K562 (cell line): ENCODE measurements around the gene LTN1. TPM values are rescaled to one million over a fixed set of nuclear protein-coding genes. Genes with fewer than 3 reads are reported as not detected.
A peak's percentile ranks its signal among the peaks of the same experiment; 100 is the strongest.

Source experiments
- CCNT2 ChIP-seq: IDR thresholded peaks from 2 replicates; pipeline ENCODE4 v1.6.1; 2011; ENCODE audit warnings: borderline replicate concordance, low read depth, mild to moderate bottlenecking, moderate library complexity, mixed read lengths, low read length; ENCODE audit not compliant: insufficient read length; ENCODE audit errors: extremely low read depth
- ELF1 ChIP-seq: fragments of 200-800 bp; sonication (Bioruptor generic); IDR thresholded peaks from 2 replicates; pipeline ENCODE4 v1.6.1; 2016; ENCODE audit warnings: missing genetic modification characterization, missing compliant biosample characterization
- KLF10 ChIP-seq: fragments of 250-450 bp; sonication (Bioruptor Pico); IDR thresholded peaks from 2 replicates; pipeline ENCODE4 v1.6.1; 2021; ENCODE audit warnings: matching md5 sums
- MYC ChIP-seq, 2 experiments: fragments of 250-450 bp in 1 of 2; sonication (Bioruptor Pico) in 1 of 2; IDR thresholded peaks; 2 replicates each; pipeline versions ENCODE4 v1.5.1 to v1.6.1; 2012 to 2021; ENCODE audit warnings: low read depth in 2 of 2, borderline replicate concordance in 1 of 2, improper control_type of control experiment in 1 of 2, low read length in 1 of 2, mild to moderate bottlenecking in 1 of 2, moderate library complexity in 1 of 2
- NBN ChIP-seq: fragments of 450-650 bp; IDR thresholded peaks from 2 replicates; pipeline ENCODE4 v1.6.1; 2016; ENCODE audit warnings: low read depth, mild to moderate bottlenecking
- SOX6 ChIP-seq: fragments of 450-650 bp; IDR thresholded peaks from 2 replicates; pipeline ENCODE4 v1.6.1; 2014; ENCODE audit warnings: mild to moderate bottlenecking
- TARDBP ChIP-seq: fragments of 450-650 bp; IDR thresholded peaks from 2 replicates; pipeline ENCODE4 v1.6.1; 2016
- ZNF274 ChIP-seq: IDR thresholded peaks from 2 replicates; pipeline ENCODE4 v1.6.1; 2011; ENCODE audit warnings: low read depth, mild to moderate bottlenecking, low read length, moderate library complexity, borderline replicate concordance
- polyA plus RNA-seq, 8 experiments: library from polyadenylated mRNA; depleted of rRNA in 4 of 8; stranded (reverse) in 5 of 8; unstranded in 3 of 8; fragments of >200 nt; fragmentation: Nextera tagmentation in 2 of 8; fragmentation: Illumina TruSeq in 1 of 8; extraction: Ambion mirVana in 2 of 8; extraction: Trizol in 1 of 8; gene quantifications; 2 replicates each; pipeline versions ENCODE4 v1.2.1 to v1.2.3, GENCODE V29; 2011 to 2014; ENCODE audit warnings: inconsistent platforms in 1 of 8, missing spikeins in 1 of 8
- total RNA-seq, 7 experiments: library from RNA; depleted of rRNA in 6 of 7; stranded (reverse); fragments of >200 nt in 6 of 7; fragmentation: Illumina TruSeq in 2 of 7; extraction: Trizol in 2 of 7; gene quantifications; 2 replicates each; pipeline versions ENCODE4 v1.2.1 to v1.2.3, GENCODE V29; 2011 to 2021; ENCODE audit warnings: low replicate concordance in 1 of 7
- TF ChIP-seq, protein P1 (sequence below): sonication (generic); formaldehyde crosslinking; IDR thresholded peaks from 2 replicates; pipeline ENCODE4 v1.9.0; 2022; ENCODE audit warnings: mild to moderate bottlenecking, missing genetic modification reagents
- TF ChIP-seq, protein P2 (sequence below): fragments of 200-600 bp; sonication (generic); IDR thresholded peaks from one replicate; pipeline ENCODE4 v1.6.1; 2012; ENCODE audit warnings: mild to moderate bottlenecking, low read depth, low read length, inconsistent platforms
- TF ChIP-seq, protein P3 (sequence below): fragments of 250-450 bp; sonication (Bioruptor Pico); IDR thresholded peaks from 2 replicates; pipeline ENCODE4 v1.8.0; 2021; ENCODE audit warnings: mild to moderate bottlenecking, moderate library complexity

The LTN1 gene
- total and polyA plus RNA-seq, 9 of the 15 experiments (the other 6 are each of a cell fraction or from before 2014, with no cell fraction given), result 15.7 to 49.6 (median 28.7) TPM

DNA sequence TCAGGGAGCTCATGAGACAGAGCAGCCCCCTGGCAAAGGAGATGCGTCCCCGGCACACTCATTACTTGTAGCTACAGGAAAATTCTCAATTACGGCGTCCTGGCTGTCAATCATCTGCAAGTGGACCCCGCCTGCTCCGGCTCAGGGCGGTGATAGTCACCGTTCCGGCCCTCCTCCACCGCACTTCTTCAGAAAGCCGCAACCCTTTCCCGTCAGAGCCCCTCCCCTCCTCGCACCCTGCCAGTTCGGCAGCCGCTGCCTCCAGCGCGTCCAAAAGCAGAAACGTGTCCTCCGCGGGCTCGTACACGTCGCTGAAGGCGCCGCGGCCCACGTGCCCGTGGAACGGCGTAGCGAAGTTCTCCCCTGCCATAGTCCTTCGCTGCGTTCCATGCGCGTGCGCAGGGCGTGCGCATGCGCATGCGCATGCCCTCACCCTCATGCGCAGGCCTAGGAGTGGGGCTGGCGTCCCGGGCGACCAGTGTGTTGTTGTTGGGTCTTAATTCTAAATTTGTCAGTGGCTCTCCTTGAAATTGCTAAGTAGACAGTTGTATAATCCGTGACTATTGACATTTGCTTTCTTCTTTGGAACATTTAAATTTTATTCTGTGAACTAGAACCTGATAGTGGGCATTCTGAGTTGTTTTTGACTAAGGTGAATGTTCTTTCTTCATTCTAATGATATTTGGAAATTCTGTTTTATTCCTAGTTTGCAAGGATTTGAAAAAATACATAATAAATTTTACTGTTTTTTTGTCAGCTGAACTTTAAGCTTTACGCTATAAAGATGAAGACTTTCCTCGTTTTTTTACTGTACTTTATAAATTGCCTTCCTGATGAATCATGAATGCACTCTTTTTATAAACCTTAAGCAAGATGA, 107.5 kb downstream of the LTN1 start (continued):
- peak; percentile 99 for TF ChIP-seq MYC (IDR thresholded peaks at IDR 0.05; ENCODE audit: low read depth, low read length)
- TF ChIP-seq MYC (CRISPR knock-in tag; IDR thresholded peaks at IDR 0.05; ENCODE audit: borderline replicate concordance, low read depth), result peak; percentile 96; the same call in 1 of the 2 replicates
- peak; percentile 80 for TF ChIP-seq CCNT2
- TF ChIP-seq, protein P1, sequence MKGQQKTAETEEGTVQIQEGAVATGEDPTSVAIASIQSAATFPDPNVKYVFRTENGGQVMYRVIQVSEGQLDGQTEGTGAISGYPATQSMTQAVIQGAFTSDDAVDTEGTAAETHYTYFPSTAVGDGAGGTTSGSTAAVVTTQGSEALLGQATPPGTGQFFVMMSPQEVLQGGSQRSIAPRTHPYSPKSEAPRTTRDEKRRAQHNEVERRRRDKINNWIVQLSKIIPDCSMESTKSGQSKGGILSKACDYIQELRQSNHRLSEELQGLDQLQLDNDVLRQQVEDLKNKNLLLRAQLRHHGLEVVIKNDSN (CRISPR knock-in tag), result peak; percentile 94
- no peak for TF ChIP-seq ZNF274
- no peak for TF ChIP-seq KLF10
- TF ChIP-seq, protein P2, sequence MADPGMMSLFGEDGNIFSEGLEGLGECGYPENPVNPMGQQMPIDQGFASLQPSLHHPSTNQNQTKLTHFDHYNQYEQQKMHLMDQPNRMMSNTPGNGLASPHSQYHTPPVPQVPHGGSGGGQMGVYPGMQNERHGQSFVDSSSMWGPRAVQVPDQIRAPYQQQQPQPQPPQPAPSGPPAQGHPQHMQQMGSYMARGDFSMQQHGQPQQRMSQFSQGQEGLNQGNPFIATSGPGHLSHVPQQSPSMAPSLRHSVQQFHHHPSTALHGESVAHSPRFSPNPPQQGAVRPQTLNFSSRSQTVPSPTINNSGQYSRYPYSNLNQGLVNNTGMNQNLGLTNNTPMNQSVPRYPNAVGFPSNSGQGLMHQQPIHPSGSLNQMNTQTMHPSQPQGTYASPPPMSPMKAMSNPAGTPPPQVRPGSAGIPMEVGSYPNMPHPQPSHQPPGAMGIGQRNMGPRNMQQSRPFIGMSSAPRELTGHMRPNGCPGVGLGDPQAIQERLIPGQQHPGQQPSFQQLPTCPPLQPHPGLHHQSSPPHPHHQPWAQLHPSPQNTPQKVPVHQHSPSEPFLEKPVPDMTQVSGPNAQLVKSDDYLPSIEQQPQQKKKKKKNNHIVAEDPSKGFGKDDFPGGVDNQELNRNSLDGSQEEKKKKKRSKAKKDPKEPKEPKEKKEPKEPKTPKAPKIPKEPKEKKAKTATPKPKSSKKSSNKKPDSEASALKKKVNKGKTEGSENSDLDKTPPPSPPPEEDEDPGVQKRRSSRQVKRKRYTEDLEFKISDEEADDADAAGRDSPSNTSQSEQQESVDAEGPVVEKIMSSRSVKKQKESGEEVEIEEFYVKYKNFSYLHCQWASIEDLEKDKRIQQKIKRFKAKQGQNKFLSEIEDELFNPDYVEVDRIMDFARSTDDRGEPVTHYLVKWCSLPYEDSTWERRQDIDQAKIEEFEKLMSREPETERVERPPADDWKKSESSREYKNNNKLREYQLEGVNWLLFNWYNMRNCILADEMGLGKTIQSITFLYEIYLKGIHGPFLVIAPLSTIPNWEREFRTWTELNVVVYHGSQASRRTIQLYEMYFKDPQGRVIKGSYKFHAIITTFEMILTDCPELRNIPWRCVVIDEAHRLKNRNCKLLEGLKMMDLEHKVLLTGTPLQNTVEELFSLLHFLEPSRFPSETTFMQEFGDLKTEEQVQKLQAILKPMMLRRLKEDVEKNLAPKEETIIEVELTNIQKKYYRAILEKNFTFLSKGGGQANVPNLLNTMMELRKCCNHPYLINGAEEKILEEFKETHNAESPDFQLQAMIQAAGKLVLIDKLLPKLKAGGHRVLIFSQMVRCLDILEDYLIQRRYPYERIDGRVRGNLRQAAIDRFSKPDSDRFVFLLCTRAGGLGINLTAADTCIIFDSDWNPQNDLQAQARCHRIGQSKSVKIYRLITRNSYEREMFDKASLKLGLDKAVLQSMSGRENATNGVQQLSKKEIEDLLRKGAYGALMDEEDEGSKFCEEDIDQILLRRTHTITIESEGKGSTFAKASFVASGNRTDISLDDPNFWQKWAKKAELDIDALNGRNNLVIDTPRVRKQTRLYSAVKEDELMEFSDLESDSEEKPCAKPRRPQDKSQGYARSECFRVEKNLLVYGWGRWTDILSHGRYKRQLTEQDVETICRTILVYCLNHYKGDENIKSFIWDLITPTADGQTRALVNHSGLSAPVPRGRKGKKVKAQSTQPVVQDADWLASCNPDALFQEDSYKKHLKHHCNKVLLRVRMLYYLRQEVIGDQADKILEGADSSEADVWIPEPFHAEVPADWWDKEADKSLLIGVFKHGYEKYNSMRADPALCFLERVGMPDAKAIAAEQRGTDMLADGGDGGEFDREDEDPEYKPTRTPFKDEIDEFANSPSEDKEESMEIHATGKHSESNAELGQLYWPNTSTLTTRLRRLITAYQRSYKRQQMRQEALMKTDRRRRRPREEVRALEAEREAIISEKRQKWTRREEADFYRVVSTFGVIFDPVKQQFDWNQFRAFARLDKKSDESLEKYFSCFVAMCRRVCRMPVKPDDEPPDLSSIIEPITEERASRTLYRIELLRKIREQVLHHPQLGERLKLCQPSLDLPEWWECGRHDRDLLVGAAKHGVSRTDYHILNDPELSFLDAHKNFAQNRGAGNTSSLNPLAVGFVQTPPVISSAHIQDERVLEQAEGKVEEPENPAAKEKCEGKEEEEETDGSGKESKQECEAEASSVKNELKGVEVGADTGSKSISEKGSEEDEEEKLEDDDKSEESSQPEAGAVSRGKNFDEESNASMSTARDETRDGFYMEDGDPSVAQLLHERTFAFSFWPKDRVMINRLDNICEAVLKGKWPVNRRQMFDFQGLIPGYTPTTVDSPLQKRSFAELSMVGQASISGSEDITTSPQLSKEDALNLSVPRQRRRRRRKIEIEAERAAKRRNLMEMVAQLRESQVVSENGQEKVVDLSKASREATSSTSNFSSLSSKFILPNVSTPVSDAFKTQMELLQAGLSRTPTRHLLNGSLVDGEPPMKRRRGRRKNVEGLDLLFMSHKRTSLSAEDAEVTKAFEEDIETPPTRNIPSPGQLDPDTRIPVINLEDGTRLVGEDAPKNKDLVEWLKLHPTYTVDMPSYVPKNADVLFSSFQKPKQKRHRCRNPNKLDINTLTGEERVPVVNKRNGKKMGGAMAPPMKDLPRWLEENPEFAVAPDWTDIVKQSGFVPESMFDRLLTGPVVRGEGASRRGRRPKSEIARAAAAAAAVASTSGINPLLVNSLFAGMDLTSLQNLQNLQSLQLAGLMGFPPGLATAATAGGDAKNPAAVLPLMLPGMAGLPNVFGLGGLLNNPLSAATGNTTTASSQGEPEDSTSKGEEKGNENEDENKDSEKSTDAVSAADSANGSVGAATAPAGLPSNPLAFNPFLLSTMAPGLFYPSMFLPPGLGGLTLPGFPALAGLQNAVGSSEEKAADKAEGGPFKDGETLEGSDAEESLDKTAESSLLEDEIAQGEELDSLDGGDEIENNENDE, result peak; percentile 69
- TF ChIP-seq ELF1 (tag), result no peak
- TF ChIP-seq TARDBP, result peak; percentile 91; the same call in 1 of the 2 replicates
- TF ChIP-seq NBN, result peak; percentile 80
- peak; percentile 52; the same call in 1 of the 2 replicates for TF ChIP-seq SOX6
- TF ChIP-seq, protein P3, sequence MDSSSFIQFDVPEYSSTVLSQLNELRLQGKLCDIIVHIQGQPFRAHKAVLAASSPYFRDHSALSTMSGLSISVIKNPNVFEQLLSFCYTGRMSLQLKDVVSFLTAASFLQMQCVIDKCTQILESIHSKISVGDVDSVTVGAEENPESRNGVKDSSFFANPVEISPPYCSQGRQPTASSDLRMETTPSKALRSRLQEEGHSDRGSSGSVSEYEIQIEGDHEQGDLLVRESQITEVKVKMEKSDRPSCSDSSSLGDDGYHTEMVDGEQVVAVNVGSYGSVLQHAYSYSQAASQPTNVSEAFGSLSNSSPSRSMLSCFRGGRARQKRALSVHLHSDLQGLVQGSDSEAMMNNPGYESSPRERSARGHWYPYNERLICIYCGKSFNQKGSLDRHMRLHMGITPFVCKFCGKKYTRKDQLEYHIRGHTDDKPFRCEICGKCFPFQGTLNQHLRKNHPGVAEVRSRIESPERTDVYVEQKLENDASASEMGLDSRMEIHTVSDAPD (CRISPR knock-in tag), result no peak
